ENCODE results near the gene TNFAIP1. TPM values are rescaled to one million over a fixed set of nuclear protein-coding genes. Genes with fewer than 3 reads are reported as not detected.

Gene TNFAIP1
- total RNA-seq, 1 experiment from 2014 or later, result 21.3 TPM

DNA sequence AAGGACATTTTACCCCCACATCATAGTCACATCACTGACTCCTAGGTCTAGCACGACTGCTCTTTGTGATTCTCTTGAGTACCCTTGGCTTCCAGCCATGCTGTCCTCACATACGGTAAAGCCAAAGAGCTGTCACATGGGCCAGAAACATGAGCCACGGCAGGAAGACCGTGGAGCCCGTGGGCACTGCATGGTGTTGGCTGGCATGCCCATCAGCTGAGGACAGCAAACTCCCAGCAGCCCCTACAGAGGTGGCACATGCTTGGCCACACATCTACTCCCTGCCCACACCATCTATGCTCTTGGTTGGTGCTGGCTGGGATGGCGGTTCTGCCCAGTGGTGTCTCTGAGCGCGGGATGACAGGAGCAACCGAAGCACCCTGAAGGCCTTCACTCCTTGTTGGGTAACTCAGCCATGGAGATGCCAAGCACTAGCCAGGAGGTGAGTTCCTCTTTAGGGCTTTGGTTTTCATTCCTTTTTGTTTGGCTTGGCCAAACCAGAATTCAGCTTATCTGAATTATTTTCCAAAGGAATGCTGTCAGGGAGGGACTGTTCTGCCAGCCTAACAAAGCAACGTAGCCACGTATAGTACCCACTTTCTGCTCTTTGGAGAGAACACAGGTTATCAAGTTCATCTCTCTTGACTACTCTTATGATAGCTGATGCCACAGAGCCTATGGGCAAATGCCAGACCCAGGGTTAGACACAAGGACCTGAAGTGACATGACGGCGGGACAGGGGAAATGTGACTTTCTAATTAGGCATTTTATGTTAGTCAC, 10.0 kb downstream of the TNFAIP1 start:
- Mint-ChIP-seq H3K4me3 (no peak overlapping the region), H3K27me3 (ENCODE audit: low read depth) (no peaks in the 10 kb centered on the region), H3K9me3 (no peaks in the 10 kb centered on the region), H3K27ac (no peak overlapping the region), H3K36me3 (peaks cover 53% of the 10 kb centered on the region), H3K4me1 (peaks cover 6% of the 10 kb centered on the region; the same call in 1 of the 2 replicates)
- TF ChIP-seq, protein P1, sequence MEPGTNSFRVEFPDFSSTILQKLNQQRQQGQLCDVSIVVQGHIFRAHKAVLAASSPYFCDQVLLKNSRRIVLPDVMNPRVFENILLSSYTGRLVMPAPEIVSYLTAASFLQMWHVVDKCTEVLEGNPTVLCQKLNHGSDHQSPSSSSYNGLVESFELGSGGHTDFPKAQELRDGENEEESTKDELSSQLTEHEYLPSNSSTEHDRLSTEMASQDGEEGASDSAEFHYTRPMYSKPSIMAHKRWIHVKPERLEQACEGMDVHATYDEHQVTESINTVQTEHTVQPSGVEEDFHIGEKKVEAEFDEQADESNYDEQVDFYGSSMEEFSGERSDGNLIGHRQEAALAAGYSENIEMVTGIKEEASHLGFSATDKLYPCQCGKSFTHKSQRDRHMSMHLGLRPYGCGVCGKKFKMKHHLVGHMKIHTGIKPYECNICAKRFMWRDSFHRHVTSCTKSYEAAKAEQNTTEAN (CRISPR knock-in tag; IDR thresholded peaks at IDR 0.05), result no peak
- TF ChIP-seq, protein P2, sequence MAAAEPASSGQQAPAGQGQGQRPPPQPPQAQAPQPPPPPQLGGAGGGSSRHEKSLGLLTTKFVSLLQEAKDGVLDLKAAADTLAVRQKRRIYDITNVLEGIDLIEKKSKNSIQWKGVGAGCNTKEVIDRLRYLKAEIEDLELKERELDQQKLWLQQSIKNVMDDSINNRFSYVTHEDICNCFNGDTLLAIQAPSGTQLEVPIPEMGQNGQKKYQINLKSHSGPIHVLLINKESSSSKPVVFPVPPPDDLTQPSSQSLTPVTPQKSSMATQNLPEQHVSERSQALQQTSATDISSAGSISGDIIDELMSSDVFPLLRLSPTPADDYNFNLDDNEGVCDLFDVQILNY (CRISPR knock-in tag; IDR thresholded peaks at IDR 0.05), result no peak
- no peak for TF ChIP-seq RELA (CRISPR knock-in tag; IDR thresholded peaks at IDR 0.05; ENCODE audit: borderline replicate concordance)
- no peak for TF ChIP-seq GTF2I (CRISPR knock-in tag; conservative IDR thresholded peaks at IDR 0.05)
- TF ChIP-seq ZNF263 (CRISPR knock-in tag; IDR thresholded peaks at IDR 0.05; ENCODE audit: low read depth), result no peak
- TF ChIP-seq, protein P3, sequence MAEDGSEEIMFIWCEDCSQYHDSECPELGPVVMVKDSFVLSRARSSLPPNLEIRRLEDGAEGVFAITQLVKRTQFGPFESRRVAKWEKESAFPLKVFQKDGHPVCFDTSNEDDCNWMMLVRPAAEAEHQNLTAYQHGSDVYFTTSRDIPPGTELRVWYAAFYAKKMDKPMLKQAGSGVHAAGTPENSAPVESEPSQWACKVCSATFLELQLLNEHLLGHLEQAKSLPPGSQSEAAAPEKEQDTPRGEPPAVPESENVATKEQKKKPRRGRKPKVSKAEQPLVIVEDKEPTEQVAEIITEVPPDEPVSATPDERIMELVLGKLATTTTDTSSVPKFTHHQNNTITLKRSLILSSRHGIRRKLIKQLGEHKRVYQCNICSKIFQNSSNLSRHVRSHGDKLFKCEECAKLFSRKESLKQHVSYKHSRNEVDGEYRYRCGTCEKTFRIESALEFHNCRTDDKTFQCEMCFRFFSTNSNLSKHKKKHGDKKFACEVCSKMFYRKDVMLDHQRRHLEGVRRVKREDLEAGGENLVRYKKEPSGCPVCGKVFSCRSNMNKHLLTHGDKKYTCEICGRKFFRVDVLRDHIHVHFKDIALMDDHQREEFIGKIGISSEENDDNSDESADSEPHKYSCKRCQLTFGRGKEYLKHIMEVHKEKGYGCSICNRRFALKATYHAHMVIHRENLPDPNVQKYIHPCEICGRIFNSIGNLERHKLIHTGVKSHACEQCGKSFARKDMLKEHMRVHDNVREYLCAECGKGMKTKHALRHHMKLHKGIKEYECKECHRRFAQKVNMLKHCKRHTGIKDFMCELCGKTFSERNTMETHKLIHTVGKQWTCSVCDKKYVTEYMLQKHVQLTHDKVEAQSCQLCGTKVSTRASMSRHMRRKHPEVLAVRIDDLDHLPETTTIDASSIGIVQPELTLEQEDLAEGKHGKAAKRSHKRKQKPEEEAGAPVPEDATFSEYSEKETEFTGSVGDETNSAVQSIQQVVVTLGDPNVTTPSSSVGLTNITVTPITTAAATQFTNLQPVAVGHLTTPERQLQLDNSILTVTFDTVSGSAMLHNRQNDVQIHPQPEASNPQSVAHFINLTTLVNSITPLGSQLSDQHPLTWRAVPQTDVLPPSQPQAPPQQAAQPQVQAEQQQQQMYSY (CRISPR knock-in tag; IDR thresholded peaks at IDR 0.05), result no peak
- TF ChIP-seq ZNF671 (CRISPR knock-in tag; IDR thresholded peaks at IDR 0.05), result no peak
- no peak for TF ChIP-seq KAT7 (CRISPR knock-in tag; IDR thresholded peaks at IDR 0.05; ENCODE audit: borderline replicate concordance)
- TF ChIP-seq, protein P4, sequence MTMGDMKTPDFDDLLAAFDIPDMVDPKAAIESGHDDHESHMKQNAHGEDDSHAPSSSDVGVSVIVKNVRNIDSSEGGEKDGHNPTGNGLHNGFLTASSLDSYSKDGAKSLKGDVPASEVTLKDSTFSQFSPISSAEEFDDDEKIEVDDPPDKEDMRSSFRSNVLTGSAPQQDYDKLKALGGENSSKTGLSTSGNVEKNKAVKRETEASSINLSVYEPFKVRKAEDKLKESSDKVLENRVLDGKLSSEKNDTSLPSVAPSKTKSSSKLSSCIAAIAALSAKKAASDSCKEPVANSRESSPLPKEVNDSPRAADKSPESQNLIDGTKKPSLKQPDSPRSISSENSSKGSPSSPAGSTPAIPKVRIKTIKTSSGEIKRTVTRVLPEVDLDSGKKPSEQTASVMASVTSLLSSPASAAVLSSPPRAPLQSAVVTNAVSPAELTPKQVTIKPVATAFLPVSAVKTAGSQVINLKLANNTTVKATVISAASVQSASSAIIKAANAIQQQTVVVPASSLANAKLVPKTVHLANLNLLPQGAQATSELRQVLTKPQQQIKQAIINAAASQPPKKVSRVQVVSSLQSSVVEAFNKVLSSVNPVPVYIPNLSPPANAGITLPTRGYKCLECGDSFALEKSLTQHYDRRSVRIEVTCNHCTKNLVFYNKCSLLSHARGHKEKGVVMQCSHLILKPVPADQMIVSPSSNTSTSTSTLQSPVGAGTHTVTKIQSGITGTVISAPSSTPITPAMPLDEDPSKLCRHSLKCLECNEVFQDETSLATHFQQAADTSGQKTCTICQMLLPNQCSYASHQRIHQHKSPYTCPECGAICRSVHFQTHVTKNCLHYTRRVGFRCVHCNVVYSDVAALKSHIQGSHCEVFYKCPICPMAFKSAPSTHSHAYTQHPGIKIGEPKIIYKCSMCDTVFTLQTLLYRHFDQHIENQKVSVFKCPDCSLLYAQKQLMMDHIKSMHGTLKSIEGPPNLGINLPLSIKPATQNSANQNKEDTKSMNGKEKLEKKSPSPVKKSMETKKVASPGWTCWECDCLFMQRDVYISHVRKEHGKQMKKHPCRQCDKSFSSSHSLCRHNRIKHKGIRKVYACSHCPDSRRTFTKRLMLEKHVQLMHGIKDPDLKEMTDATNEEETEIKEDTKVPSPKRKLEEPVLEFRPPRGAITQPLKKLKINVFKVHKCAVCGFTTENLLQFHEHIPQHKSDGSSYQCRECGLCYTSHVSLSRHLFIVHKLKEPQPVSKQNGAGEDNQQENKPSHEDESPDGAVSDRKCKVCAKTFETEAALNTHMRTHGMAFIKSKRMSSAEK (CRISPR knock-in tag; IDR thresholded peaks at IDR 0.05; ENCODE audit: borderline replicate concordance), result no peak
- TF ChIP-seq IRF2 (CRISPR knock-in tag; IDR thresholded peaks at IDR 0.05; ENCODE audit: borderline replicate concordance, low read depth), result no peak
- TF ChIP-seq, protein P5, sequence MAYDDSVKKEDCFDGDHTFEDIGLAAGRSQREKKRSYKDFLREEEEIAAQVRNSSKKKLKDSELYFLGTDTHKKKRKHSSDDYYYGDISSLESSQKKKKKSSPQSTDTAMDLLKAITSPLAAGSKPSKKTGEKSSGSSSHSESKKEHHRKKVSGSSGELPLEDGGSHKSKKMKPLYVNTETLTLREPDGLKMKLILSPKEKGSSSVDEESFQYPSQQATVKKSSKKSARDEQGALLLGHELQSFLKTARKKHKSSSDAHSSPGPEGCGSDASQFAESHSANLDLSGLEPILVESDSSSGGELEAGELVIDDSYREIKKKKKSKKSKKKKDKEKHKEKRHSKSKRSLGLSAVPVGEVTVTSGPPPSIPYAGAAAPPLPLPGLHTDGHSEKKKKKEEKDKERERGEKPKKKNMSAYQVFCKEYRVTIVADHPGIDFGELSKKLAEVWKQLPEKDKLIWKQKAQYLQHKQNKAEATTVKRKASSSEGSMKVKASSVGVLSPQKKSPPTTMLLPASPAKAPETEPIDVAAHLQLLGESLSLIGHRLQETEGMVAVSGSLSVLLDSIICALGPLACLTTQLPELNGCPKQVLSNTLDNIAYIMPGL (CRISPR knock-in tag; IDR thresholded peaks at IDR 0.05), result no peak
- TF ChIP-seq, protein P6, sequence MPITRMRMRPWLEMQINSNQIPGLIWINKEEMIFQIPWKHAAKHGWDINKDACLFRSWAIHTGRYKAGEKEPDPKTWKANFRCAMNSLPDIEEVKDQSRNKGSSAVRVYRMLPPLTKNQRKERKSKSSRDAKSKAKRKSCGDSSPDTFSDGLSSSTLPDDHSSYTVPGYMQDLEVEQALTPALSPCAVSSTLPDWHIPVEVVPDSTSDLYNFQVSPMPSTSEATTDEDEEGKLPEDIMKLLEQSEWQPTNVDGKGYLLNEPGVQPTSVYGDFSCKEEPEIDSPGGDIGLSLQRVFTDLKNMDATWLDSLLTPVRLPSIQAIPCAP (CRISPR knock-in tag; IDR thresholded peaks at IDR 0.05), result no peak
- no peak for TF ChIP-seq ZNF423 (CRISPR knock-in tag; IDR thresholded peaks at IDR 0.05)
- ChIA-PET CTCF (interaction anchor here (1.6 to 3.5 kb wide), 3 partner anchors 10 to 72 kb away, joined by 4 to 26 read pairs (median 7); partner anchors contain the start of genes IFT20, POLDIP2 and TNFAIP1), POLR2A (no interaction called here)
- ATAC-seq, result no peak
- no peak for DNase-seq (ENCODE audit: low spot score)

Data from WTC11 (cell line).